Erythroblast (primary cell): ENCODE data around the gene HDAC7.

Experiments used
- DNase-seq, 2 experiments: peaks; one replicate each; lab custom pipeline; 2025; lab: John Stamatoyannopoulos, UW
- GATA1 ChIP-seq: IDR thresholded peaks from 2 replicates; pipeline ENCODE4 v1.6.1; 2011; ENCODE audit warnings: low read depth, mild to moderate bottlenecking, control low read depth, low read length, moderate library complexity
- POLR2A ChIP-seq: IDR thresholded peaks from 2 replicates; pipeline ENCODE4 v1.6.1; 2011; ENCODE audit warnings: mild to moderate bottlenecking, low read length

Gene HDAC7

GRCh38 chr12:47828008-47828975 lies 8.6 kb upstream of the HDAC7 start:
- TF ChIP-seq GATA1 = no peak
- TF ChIP-seq POLR2A = no peak
- no peak for DNase-seq

- TF ChIP-seq GATA1 = no peak
- TF ChIP-seq POLR2A = no peak
- no peak for DNase-seq
These were observed 5.5 kb upstream of the HDAC7 start for GRCh38 chr12:47825173-47825639.

- no peak for DNase-seq
- TF ChIP-seq POLR2A (no peak), GATA1 (no peak)
These were observed 4.9 kb upstream of the HDAC7 start for GRCh38 chr12:47824635-47825034.

DNA sequence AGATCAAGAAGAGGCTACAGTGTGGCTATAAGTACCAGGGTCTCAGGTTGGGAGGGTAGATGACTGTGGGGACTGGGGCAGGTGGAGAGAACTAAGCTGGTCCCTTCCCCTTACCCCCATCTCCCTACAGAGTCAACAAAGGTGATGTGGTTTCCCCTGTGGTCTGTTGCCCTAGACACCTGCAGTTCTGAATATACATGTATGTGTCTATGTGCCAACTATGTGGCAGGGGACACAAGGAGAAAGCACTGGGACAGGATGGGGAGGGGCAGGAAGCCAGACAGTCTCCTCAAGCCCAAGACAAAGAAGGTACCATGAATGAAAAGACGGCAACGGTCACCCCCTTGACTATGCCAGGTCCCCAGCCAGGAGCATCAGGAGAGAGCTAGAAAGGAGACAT lies 4.5 kb upstream of the HDAC7 start:
- no peak for TF ChIP-seq POLR2A
- TF ChIP-seq GATA1 = no peak
- DNase-seq = no peak

DNA sequence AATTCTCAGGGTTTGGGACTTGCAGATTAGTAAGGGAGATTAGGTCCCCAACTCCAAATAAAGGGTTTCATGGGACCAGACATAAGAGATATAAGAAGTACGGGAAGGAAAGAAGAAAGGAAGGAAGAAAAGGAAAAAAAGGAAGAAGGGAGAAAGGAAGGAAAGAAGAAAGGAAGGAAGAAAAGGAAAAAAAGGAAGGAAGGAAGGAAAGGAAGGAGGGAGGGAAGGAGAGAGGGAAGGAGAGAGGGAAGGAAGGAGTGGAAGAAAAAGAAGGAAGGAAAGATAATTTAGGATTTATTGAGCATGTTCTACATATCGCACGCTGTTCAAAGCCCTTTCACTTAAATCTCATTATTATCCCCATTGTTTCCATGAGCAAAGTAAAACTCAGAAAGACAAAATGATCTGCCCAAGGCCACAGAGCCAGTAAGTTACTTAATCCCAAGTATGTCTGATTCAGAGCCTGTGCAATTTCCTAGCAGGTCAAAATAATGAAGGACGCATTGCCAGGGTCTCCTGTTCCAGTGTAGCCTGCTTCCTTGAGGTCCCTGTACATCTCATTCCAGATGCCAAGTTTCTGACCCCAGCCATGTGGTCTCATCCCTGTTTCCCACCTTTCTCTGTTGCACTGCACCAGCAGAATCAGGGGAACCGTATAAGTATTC lies 3.9 kb upstream of the HDAC7 start:
- no peak for DNase-seq
- no peak for TF ChIP-seq GATA1
- no peak for TF ChIP-seq POLR2A

DNA sequence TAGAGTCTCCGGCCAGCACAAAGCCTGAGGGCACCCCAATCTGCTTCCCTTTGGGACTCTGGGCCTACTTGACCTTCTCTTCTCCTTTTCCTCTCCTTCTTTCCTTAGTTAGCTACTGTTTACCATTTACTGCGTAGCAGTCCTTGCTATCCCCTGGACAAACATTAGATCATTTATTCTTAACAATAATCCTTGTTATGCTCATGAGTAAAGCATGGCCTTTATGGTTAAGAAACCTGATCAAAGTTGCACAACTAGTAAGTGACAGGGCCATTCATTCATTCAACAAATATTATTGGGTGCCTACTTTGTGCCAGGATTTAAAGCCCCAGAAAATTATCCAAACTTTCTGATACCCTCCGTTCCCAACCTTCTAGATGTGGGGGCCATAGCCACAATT lies 3.2 kb upstream of the HDAC7 start:
- no peak for DNase-seq
- no peak for TF ChIP-seq POLR2A

DNA sequence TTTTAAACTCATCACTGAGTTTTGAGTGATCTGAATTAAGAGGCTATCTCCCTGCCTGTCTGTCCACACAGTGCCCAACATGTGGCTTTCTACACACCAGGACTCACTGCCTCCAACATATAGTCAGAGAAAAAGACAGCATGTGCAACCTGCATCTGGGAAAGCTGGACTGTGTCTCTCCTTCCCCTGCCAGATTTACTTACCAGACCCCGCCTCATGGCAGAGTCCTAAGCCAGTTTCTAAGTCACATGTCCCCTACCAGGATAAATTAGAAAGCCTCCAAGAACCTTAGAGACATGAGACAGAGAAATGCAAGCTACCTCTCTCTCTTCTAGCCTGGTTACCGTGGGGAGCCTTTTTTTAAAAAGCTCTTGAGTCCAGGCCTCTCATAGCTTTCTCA lies 2.7 kb upstream of the HDAC7 start:
- TF ChIP-seq GATA1 = no peak
- TF ChIP-seq POLR2A = no peak
- DNase-seq = no peak

- TF ChIP-seq GATA1 (no peak), POLR2A (no peak)
- DNase-seq = no peak
These were observed 1.6 kb upstream of the HDAC7 start for GRCh38 chr12:47821346-47821706.

DNA sequence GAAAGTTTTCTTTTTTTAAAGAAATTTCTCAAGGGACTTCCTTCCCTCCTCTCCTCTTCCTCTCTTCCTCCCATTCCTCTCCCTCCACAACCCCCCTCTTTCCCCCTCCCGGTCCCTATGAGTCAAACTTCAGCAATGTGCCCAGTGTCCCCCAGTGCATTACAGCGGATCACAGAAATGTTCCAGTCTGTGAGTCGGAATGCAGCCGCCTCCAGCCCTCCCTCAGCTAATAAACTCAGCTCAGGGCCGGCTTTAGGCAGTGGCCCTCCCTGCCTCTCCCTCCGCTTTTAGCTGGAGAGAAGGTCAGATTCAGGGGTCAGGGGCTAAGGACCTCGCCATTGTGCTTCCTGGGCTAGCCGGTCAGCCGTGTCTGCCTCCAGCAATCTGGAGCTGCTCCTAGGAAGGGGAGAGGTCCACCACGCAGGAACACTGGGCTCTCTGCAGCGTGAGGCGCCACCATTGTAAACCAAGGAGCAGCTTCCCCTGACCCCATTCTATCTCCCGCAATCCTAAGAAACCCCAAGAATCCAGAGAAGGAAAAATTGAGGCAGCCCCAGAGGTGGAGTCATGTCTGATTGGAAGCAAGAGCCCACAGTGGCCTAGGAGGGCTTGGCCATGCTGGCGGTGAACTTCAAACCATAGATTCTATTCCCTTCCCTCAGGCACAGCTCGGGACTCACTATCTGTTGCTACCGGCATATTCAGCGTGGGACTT lies 1.1 kb upstream of the HDAC7 start:
- TF ChIP-seq POLR2A (no peak), GATA1 (no peak)
- DNase-seq = peak in 1 of 2 experiments; percentile 39

- TF ChIP-seq POLR2A (no peak), GATA1 (no peak)
- DNase-seq = peak; percentile 63 to 72
These were observed 386 bp downstream of the HDAC7 start for GRCh38 chr12:47819138-47819895.

DNA sequence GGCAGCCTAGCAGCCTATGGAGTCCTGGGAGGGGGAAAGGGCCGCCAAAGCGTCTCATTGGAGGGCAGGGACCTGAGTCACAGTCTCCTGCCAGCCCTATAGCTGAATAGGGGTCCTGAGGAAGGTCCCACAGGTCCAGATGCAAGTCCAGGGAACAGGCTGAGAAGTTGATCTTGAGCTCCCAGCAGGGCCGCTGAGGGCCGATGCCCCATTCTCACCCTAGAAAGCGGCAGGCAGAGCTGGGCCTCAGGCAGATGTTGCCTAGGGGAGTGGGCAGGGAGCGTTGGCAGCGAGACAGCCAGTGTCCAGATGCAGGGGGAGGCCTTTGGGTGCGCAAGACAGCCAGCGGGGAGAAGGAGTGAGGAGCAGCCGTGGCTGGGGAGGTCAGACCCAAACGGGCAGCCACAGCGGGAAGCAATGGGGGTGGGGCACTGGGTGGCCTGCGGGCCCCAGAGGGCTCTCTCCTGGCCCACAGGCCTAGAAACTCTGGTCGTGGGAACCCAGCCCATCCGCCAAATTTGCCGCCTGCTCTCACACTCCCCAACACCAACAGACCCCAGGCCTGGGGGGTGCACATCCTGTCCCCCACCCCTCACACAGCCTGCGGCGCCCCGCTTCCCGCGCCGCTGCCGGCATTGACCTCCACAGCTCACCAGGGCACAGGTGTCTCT lies 1.1 kb downstream of the HDAC7 start:
- no peak for TF ChIP-seq GATA1
- no peak for TF ChIP-seq POLR2A
- peak; percentile 64 to 67 for DNase-seq

GRCh38 chr12:47818007-47818376 lies 1.7 kb downstream of the HDAC7 start:
- TF ChIP-seq GATA1 = no peak
- TF ChIP-seq POLR2A = no peak
- no peak for DNase-seq

GRCh38 chr12:47817272-47818006 lies 2.3 kb downstream of the HDAC7 start:
- DNase-seq = peak in 1 of 2 experiments; percentile 38
- no peak for TF ChIP-seq POLR2A
- TF ChIP-seq GATA1 = no peak
